Mesothelial cell of epicardium (in vitro differentiated cells): Measurements from ENCODE around the gene DYSF. TPM values are rescaled to one million over a fixed set of nuclear protein-coding genes. Genes with fewer than 3 reads are reported as not detected.
A peak's percentile ranks its signal among the peaks of the same experiment; 100 is the strongest.

Experiments used
- DNase-seq, 2 experiments: peaks; one replicate each; pipeline ENCODE4 v3.0.0; 2021; ENCODE audit warnings: low spot score in 2 of 2; ENCODE audit not compliant: unreplicated experiment in 2 of 2
- H3K27ac Mint-ChIP-seq: 2 replicates; pipeline ENCODE4 v1.8.0; 2021; ENCODE audit warnings: mixed read lengths
- H3K27me3 Mint-ChIP-seq: 2 replicates; pipeline ENCODE4 v1.8.0; 2021; ENCODE audit warnings: low read depth, mixed read lengths
- H3K36me3 Mint-ChIP-seq: 2 replicates; pipeline ENCODE4 v1.8.0; 2021; ENCODE audit warnings: mixed read lengths
- H3K4me1 Mint-ChIP-seq: 2 replicates; pipeline ENCODE4 v1.8.0; 2021; ENCODE audit warnings: mixed read lengths
- H3K4me3 Mint-ChIP-seq: 2 replicates; pipeline ENCODE4 v1.8.0; 2021; ENCODE audit warnings: mild to moderate bottlenecking, moderate library complexity, mixed read lengths
- H3K9me3 Mint-ChIP-seq: 2 replicates; pipeline ENCODE4 v1.8.0; 2021; ENCODE audit warnings: mixed read lengths
- total RNA-seq: library from RNA; stranded (reverse); gene quantifications from 3 replicates; pipeline ENCODE4 v1.2.1, GENCODE V29; 2021
- TF ChIP-seq, protein P1 (sequence below): fragments of 200-600 bp; sonication (generic); IDR thresholded peaks from one replicate; pipeline ENCODE4 v1.5.0; 2021; ENCODE audit warnings: antibody characterized with exemption; ENCODE audit not compliant: unreplicated experiment

Gene DYSF
- total RNA-seq, 1 donor from 2014 or later = 0.96 TPM

DNA sequence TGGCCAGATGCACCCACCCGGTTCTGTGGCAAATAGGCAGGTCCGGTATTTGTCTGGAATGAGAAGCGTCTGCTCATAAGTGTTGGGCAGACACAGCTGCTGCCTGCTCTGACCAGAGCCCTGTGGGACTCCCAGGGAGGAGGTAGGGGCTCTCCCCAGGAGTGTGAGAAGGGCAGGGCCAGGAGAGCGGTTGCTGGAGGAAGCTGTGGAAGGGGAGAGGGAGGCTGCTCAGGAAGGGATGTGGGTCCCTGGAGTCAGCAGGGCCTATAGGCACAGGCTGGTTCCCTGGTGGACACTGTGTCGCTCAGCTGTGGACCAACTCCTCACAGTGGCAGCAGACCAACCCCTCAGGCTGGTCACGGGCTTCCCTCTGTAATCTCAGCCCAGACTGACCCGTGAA lies 109.2 kb downstream of the DYSF start:
- TF ChIP-seq, protein P1, sequence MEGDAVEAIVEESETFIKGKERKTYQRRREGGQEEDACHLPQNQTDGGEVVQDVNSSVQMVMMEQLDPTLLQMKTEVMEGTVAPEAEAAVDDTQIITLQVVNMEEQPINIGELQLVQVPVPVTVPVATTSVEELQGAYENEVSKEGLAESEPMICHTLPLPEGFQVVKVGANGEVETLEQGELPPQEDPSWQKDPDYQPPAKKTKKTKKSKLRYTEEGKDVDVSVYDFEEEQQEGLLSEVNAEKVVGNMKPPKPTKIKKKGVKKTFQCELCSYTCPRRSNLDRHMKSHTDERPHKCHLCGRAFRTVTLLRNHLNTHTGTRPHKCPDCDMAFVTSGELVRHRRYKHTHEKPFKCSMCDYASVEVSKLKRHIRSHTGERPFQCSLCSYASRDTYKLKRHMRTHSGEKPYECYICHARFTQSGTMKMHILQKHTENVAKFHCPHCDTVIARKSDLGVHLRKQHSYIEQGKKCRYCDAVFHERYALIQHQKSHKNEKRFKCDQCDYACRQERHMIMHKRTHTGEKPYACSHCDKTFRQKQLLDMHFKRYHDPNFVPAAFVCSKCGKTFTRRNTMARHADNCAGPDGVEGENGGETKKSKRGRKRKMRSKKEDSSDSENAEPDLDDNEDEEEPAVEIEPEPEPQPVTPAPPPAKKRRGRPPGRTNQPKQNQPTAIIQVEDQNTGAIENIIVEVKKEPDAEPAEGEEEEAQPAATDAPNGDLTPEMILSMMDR = no peak
- Mint-ChIP-seq H3K9me3 (no peaks in the 10 kb centered on the region), H3K27me3 (no peaks in the 10 kb centered on the region), H3K36me3 (no peaks in the 10 kb centered on the region), H3K4me3 (no peak overlapping the region), H3K4me1 (peaks cover 50% of the 10 kb centered on the region), H3K27ac (peak overlapping the region; percentile 59)
- no peak for DNase-seq

DNA sequence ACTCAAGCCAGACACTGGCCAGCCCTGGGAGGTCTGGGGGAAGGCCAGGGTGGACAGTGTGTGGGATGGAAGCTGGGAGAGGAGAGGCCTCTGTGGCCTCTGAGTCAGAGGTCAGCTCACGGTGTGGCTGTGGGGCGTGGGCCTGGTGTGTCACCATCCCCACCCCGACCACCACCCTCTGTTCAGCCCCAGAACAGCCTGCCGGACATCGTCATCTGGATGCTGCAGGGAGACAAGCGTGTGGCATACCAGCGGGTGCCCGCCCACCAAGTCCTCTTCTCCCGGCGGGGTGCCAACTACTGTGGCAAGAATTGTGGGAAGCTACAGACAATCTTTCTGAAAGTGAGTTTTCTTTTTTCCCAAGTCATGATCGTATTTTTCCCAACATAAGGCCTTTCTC lies 110.5 kb downstream of the DYSF start:
- DNase-seq = no peak
- no peaks in the 10 kb centered on the region for H3K27me3 Mint-ChIP-seq
- TF ChIP-seq, protein P1 = no peak
- H3K4me3 Mint-ChIP-seq = no peak overlapping the region
- no peak overlapping the region for H3K27ac Mint-ChIP-seq
- peaks cover 45% of the 10 kb centered on the region for H3K4me1 Mint-ChIP-seq
- H3K36me3 Mint-ChIP-seq = no peaks in the 10 kb centered on the region
- H3K9me3 Mint-ChIP-seq = no peaks in the 10 kb centered on the region

- no peak for DNase-seq
- H3K36me3 Mint-ChIP-seq = no peaks in the 10 kb centered on the region
- peaks cover 40% of the 10 kb centered on the region for H3K4me1 Mint-ChIP-seq
- TF ChIP-seq, protein P1 = no peak
- H3K4me3 Mint-ChIP-seq = no peak overlapping the region
- H3K27me3 Mint-ChIP-seq = no peaks in the 10 kb centered on the region
- no peaks in the 10 kb centered on the region for H3K9me3 Mint-ChIP-seq
- no peak overlapping the region for H3K27ac Mint-ChIP-seq
Measured at GRCh38 chr2:71564361-71564760, 111.0 kb downstream of the DYSF start.

DNA sequence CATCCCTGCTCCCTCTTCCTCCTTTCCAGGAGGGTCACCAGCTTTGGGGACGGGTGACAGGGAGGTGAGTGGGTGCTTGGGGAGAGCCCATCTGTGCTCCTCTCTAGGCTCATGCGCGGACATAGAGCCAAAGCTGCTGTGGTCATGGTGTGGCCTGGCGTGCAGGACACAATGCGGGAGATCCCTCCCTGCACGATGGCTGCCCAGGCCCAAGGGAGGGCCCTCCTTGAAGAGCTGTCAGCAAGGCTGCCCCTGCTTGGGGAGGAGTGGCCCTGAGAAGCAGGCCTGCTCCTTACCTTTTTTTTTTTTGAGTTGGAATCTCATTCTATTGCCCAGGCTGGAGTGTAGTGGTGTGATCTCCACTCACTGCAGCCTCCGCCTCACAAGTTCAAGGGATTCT lies 111.4 kb downstream of the DYSF start:
- Mint-ChIP-seq H3K4me3 (no peak overlapping the region), H3K27ac (no peak overlapping the region), H3K27me3 (no peaks in the 10 kb centered on the region), H3K36me3 (no peaks in the 10 kb centered on the region), H3K4me1 (peaks cover 36% of the 10 kb centered on the region), H3K9me3 (no peaks in the 10 kb centered on the region)
- DNase-seq = no peak
- TF ChIP-seq, protein P1 = no peak

- Mint-ChIP-seq H3K27me3 (no peaks in the 10 kb centered on the region), H3K9me3 (no peaks in the 10 kb centered on the region), H3K4me3 (no peak overlapping the region), H3K36me3 (no peaks in the 10 kb centered on the region), H3K27ac (no peak overlapping the region), H3K4me1 (peaks cover 22% of the 10 kb centered on the region)
- TF ChIP-seq, protein P1 = no peak
- DNase-seq = no peak
Measured at GRCh38 chr2:71566372-71566771, 113.0 kb downstream of the DYSF start.

DNA sequence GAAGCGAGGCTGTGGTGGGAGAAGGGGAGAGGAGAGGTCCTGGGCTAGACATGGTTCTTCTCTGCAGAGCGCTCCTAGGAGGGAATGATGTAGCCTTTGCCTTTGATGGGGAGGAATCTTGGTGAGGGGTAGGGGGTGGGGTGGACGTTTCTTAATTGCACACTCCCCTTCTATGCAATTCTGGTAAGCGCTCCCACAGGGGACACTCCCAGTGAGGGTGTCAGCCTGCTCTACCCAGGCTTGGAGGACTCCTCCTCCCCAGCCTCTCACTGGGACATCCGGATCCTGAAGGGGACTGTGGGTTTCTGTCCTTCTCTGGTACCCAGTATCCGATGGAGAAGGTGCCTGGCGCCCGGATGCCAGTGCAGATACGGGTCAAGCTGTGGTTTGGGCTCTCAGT lies 114.3 kb downstream of the DYSF start:
- DNase-seq = no peak
- Mint-ChIP-seq H3K4me3 (no peak overlapping the region), H3K9me3 (no peaks in the 10 kb centered on the region), H3K27me3 (no peaks in the 10 kb centered on the region), H3K4me1 (peaks cover 12% of the 10 kb centered on the region), H3K36me3 (no peaks in the 10 kb centered on the region), H3K27ac (no peak overlapping the region)
- TF ChIP-seq, protein P1 = no peak
